Right lobe of liver (tissue), 4 donors: ENCODE measurements around the gene ZNF738.

Source experiments
- POLR2A ChIP-seq: fragments of 450-650 bp; IDR thresholded peaks from one replicate; pipeline ENCODE4 v1.6.1; 2017; ENCODE audit warnings: antibody characterized with exemption, mild to moderate bottlenecking
- TF ChIP-seq, protein P1 (sequence below), 4 donors: fragments of 200-600 bp in 3 of 4; fragments of 450-650 bp in 1 of 4; IDR thresholded peaks; one replicate each; pipeline versions ENCODE4 v1.5.1 to v1.8.0; 2016 to 2022; ENCODE audit warnings: antibody characterized with exemption in 4 of 4, mild to moderate bottlenecking in 2 of 4
- donor health status: DM: no; HTN: no; CAD: no.
- donor health status: DM: no; HTN: no; CAD: no.
- donor health status: DM: no; HTN: yes; CAD: no.

DNA sequence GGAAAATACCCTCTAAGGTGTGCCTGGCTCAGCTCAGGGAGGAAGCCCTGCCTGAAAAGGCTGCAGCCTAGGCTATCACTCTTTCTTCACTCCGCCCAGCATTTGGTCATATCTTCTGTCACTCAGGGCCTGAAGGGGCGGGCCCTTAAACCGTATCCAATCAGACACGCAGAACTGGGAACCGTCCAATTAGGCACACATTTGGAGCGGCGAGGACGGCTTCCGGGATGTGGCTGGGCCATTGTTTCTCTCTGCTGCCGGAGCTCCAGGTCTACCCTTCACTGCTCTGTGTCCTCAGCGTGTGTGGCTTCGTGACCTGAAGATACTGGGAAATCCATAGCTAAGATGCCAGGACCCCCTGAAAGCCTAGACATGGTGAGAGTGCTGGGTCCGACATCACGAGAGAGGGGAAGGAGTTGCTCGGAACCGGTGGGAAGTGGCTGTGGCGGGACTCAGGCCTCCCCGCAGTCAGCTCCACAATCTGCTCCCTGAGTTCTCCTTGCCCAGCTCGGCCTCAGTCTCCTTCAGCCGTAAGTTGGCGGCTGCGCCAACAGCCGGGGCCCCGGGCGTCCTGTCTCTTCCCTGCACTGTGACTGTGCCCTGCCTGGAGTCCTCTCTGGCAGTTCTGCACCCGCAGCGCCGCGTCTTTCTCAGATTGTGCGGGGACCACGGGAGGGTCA lies 38.2 kb downstream of the ZNF738 start, which contains the start of gene ZNF493:
- TF ChIP-seq, protein P1, sequence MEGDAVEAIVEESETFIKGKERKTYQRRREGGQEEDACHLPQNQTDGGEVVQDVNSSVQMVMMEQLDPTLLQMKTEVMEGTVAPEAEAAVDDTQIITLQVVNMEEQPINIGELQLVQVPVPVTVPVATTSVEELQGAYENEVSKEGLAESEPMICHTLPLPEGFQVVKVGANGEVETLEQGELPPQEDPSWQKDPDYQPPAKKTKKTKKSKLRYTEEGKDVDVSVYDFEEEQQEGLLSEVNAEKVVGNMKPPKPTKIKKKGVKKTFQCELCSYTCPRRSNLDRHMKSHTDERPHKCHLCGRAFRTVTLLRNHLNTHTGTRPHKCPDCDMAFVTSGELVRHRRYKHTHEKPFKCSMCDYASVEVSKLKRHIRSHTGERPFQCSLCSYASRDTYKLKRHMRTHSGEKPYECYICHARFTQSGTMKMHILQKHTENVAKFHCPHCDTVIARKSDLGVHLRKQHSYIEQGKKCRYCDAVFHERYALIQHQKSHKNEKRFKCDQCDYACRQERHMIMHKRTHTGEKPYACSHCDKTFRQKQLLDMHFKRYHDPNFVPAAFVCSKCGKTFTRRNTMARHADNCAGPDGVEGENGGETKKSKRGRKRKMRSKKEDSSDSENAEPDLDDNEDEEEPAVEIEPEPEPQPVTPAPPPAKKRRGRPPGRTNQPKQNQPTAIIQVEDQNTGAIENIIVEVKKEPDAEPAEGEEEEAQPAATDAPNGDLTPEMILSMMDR (IDR thresholded peaks at IDR 0.05) = no peak
- TF ChIP-seq POLR2A = peak; percentile 63
